OCI-LY3 (cell line): Measurements from ENCODE around the gene TGFBR1.

ENCODE experiments used
- H2AFZ ChIP-seq: fragments of 200-600, 300-600 bp; shearing (Covaris generic); 2 replicates; pipeline ENCODE4 v1.6.0; 2014; ENCODE audit warnings: antibody characterized with exemption, low read depth, low read length
- H3K27ac ChIP-seq: fragments of 200-600, 300-600 bp; sonication (generic); 2 replicates; pipeline ENCODE4 v1.5.1; 2014; ENCODE audit warnings: mild to moderate bottlenecking, low read length, moderate library complexity, mixed read lengths
- H3K27me3 ChIP-seq: fragments of 200-600, 300-600 bp; sonication (generic); 2 replicates; pipeline ENCODE4 v1.6.1; 2014; ENCODE audit warnings: low read depth, low read length, mixed read lengths
- H3K36me3 ChIP-seq: fragments of 200-600, 300-600 bp; sonication (generic); replicated peaks from 2 replicates; pipeline ENCODE3; 2014; ENCODE audit warnings: low read depth, low read length, mixed read lengths
- H3K4me1 ChIP-seq: fragments of 300-600, 200-600 bp; sonication (generic); 2 replicates; pipeline ENCODE4 v1.6.1; 2014; ENCODE audit warnings: low read length, mixed read lengths
- H3K4me2 ChIP-seq: fragments of 200-600, 300-600 bp; sonication (generic); 2 replicates; pipeline ENCODE4 v1.6.1; 2014; ENCODE audit warnings: low read length, mixed read lengths
- H3K4me3 ChIP-seq: fragments of 300-600, 200-600 bp; sonication (generic); 2 replicates; pipeline ENCODE4 v1.5.1; 2014; ENCODE audit warnings: antibody characterized with exemption, mild to moderate bottlenecking, low read length, moderate library complexity
- H3K79me2 ChIP-seq: fragments of 300-600, 200-600 bp; shearing (Covaris generic); 2 replicates; pipeline ENCODE4 v1.6.1; 2014; ENCODE audit warnings: mild to moderate bottlenecking, low read length, mixed read lengths
- H3K9ac ChIP-seq: fragments of 300-600, 200-600 bp; shearing (Covaris generic); 2 replicates; pipeline ENCODE4 v1.6.0; 2014; ENCODE audit warnings: mild to moderate bottlenecking, low read length, moderate library complexity
- H3K9me3 ChIP-seq: fragments of 200-600, 300-600 bp; shearing (Covaris generic); 2 replicates; pipeline ENCODE4 v1.6.1; 2014; ENCODE audit warnings: low read length, mixed read lengths; ENCODE audit not compliant: insufficient read depth
- H4K20me1 ChIP-seq: fragments of 200-600, 300-600 bp; sonication (generic); 2 replicates; pipeline ENCODE4 v1.6.1; 2016; ENCODE audit warnings: low read length, mixed read lengths; ENCODE audit not compliant: insufficient read depth
- EZH2phosphoT487 ChIP-seq: fragments of 200-600 bp; shearing (Covaris generic); IDR thresholded peaks from 2 replicates; pipeline ENCODE4 v1.6.1; 2018; ENCODE audit warnings: antibody characterized with exemption, mixed run types, low read depth
- TF ChIP-seq, protein P1 (sequence below): fragments of 200-600, 300-600 bp; sonication (generic); IDR thresholded peaks from 2 replicates; pipeline ENCODE4 v1.5.1; 2014; ENCODE audit warnings: antibody characterized with exemption, low read length, low read depth

TGFBR1 gene

DNA sequence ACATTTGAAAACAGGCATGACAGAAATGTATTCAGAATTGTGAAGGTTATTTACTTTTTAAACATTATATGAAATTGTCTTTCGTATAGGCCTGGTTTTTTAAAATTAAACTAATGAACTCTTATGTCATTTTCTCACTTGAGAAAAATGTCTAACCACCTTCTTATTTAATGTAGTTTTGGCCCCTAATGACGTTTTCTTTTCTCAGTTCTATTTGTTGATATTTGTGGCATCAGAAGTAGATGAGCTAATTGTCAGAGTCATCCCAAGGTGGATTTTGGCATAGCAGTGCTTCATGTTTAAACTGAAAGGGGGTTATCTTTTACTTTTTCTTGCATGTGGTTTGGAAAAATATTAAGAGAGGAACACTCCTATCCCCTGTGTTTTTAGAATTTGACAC, 28.2 kb downstream of the TGFBR1 start:
- Histone ChIP-seq H3K27me3 (no peaks in the 10 kb centered on the region), H3K27ac (no peak overlapping the region), H3K4me2 (no peak overlapping the region), H3K79me2 (peaks cover 21% of the 10 kb centered on the region), H3K9me3 (no peaks in the 10 kb centered on the region), H3K9ac (no peak overlapping the region), H3K4me3 (no peak overlapping the region), H3K36me3 (peaks cover 16% of the 10 kb centered on the region), H4K20me1 (no peaks in the 10 kb centered on the region), H3K4me1 (peaks cover 71% of the 10 kb centered on the region), H2AFZ (no peak overlapping the region)
- TF ChIP-seq, protein P1, sequence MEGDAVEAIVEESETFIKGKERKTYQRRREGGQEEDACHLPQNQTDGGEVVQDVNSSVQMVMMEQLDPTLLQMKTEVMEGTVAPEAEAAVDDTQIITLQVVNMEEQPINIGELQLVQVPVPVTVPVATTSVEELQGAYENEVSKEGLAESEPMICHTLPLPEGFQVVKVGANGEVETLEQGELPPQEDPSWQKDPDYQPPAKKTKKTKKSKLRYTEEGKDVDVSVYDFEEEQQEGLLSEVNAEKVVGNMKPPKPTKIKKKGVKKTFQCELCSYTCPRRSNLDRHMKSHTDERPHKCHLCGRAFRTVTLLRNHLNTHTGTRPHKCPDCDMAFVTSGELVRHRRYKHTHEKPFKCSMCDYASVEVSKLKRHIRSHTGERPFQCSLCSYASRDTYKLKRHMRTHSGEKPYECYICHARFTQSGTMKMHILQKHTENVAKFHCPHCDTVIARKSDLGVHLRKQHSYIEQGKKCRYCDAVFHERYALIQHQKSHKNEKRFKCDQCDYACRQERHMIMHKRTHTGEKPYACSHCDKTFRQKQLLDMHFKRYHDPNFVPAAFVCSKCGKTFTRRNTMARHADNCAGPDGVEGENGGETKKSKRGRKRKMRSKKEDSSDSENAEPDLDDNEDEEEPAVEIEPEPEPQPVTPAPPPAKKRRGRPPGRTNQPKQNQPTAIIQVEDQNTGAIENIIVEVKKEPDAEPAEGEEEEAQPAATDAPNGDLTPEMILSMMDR, result no peak
- no peak for TF ChIP-seq EZH2phosphoT487

GRCh38 chr9:99134893-99135341, 30.0 kb downstream of the TGFBR1 start:
- H3K9ac ChIP-seq, result no peak overlapping the region
- H3K27me3 ChIP-seq, result no peaks in the 10 kb centered on the region
- no peaks in the 10 kb centered on the region for H3K9me3 ChIP-seq
- no peak for TF ChIP-seq EZH2phosphoT487
- TF ChIP-seq, protein P1, result no peak
- peak overlapping the region; percentile 30 for H3K4me2 ChIP-seq
- peaks cover 19% of the 10 kb centered on the region for H3K36me3 ChIP-seq
- H3K4me3 ChIP-seq, result no peak overlapping the region
- no peak overlapping the region for H2AFZ ChIP-seq
- H3K4me1 ChIP-seq, result peaks cover 55% of the 10 kb centered on the region
- H4K20me1 ChIP-seq, result no peaks in the 10 kb centered on the region
- peaks cover 8% of the 10 kb centered on the region; the same call in 1 of the 2 replicates for H3K79me2 ChIP-seq
- no peak overlapping the region for H3K27ac ChIP-seq

DNA sequence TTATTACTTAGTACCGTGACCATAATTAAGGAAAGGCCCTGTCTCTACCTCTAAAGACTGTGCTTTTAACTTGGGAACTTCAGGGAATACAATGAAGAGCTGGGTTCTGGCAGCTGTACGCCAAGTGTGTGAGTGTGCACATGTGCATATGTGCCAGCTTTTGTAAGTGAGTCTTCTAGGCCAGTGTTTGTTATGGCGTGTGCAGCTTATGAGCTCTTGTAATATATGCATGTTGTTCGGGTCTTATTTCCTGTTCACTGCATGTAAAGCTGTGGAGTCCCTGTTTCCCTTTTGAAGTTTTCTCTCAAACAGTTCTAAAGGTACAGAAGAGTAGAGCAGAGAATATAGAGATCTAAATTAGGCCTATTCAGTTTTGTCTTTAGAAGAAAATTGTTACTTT, 30.5 kb downstream of the TGFBR1 start:
- Histone ChIP-seq H3K4me2 (peak overlapping the region; percentile 30), H3K4me1 (peaks cover 55% of the 10 kb centered on the region), H3K9ac (no peak overlapping the region), H3K9me3 (no peaks in the 10 kb centered on the region), H3K27ac (no peak overlapping the region), H3K79me2 (peaks cover 8% of the 10 kb centered on the region; the same call in 1 of the 2 replicates), H2AFZ (no peak overlapping the region), H4K20me1 (no peaks in the 10 kb centered on the region), H3K27me3 (no peaks in the 10 kb centered on the region), H3K36me3 (peaks cover 19% of the 10 kb centered on the region), H3K4me3 (no peak overlapping the region)
- TF ChIP-seq EZH2phosphoT487, result no peak
- TF ChIP-seq, protein P1, result no peak

GRCh38 chr9:99137225-99137624, 32.3 kb downstream of the TGFBR1 start:
- Histone ChIP-seq H3K9me3 (no peaks in the 10 kb centered on the region), H3K27ac (peak overlapping the region; percentile 57), H3K27me3 (no peaks in the 10 kb centered on the region), H3K9ac (no peak overlapping the region), H3K4me3 (0 out of 2 replicates have a peak overlapping the region, but pooled peaks have one; percentile 0), H3K4me2 (peak overlapping the region; percentile 55), H3K36me3 (peaks cover 27% of the 10 kb centered on the region), H2AFZ (no peak overlapping the region), H3K4me1 (peaks cover 47% of the 10 kb centered on the region), H3K79me2 (peaks cover 4% of the 10 kb centered on the region; the same call in 1 of the 2 replicates), H4K20me1 (no peaks in the 10 kb centered on the region)
- TF ChIP-seq, protein P1, result no peak
- TF ChIP-seq EZH2phosphoT487, result no peak
